A549 (cell line): ENCODE measurements around the gene SBF2.

Experiments
- CHD2 ChIP-seq: fragments of 150-350 bp; IDR thresholded peaks from 2 replicates; pipeline ENCODE4 v1.6.1; 2014; ENCODE audit warnings: low read length; ENCODE audit not compliant: partially characterized antibody
- ESRRA ChIP-seq: fragments of 150-350 bp; IDR thresholded peaks from 2 replicates; pipeline ENCODE4 v1.6.1; 2014; ENCODE audit warnings: mild to moderate bottlenecking, low read length, borderline replicate concordance
- KDM1A ChIP-seq: fragments of 200-600 bp; sonication (generic); IDR thresholded peaks from 2 replicates; pipeline ENCODE4 v1.6.1; 2016; ENCODE audit warnings: low read depth, mild to moderate bottlenecking
- MAZ ChIP-seq: fragments of 150-350 bp; IDR thresholded peaks from 2 replicates; pipeline ENCODE4 v1.6.1; 2014; ENCODE audit warnings: antibody characterized with exemption, low read depth, low read length, borderline replicate concordance
- MYC ChIP-seq: IDR thresholded peaks from 2 replicates; pipeline ENCODE4 v1.6.1; 2012; ENCODE audit warnings: mild to moderate bottlenecking, inconsistent platforms, low read length, improper control_type of control experiment, borderline replicate concordance
- NR3C1 ChIP-seq: fragments of >200 bp; sonication (Bioruptor Twin); formaldehyde crosslinking; IDR thresholded peaks from 3 replicates; pipeline ENCODE4 v1.6.1; 2017
- POLR2A ChIP-seq: IDR thresholded peaks from 2 replicates; pipeline ENCODE4 v1.6.1; 2012; ENCODE audit warnings: mild to moderate bottlenecking, low read length
- TF ChIP-seq, protein P1 (sequence below): fragments of >200 bp; sonication (Bioruptor Twin); formaldehyde crosslinking; IDR thresholded peaks from 3 replicates; pipeline ENCODE4 v1.6.1; 2016
- TF ChIP-seq, protein P2 (sequence below): fragments of 200-600 bp; sonication (generic); IDR thresholded peaks from 2 replicates; pipeline ENCODE4 v1.6.1; 2016; ENCODE audit warnings: antibody characterized with exemption, mild to moderate bottlenecking, moderate library complexity
- TF ChIP-seq, protein P3 (sequence below): IDR thresholded peaks from 2 replicates; pipeline ENCODE4 v1.6.1; 2012
- TF ChIP-seq, protein P4 (sequence below): fragments of >200 bp; sonication (Bioruptor Twin); formaldehyde crosslinking; IDR thresholded peaks from 3 replicates; pipeline ENCODE4 v1.5.1; 2016

DNA sequence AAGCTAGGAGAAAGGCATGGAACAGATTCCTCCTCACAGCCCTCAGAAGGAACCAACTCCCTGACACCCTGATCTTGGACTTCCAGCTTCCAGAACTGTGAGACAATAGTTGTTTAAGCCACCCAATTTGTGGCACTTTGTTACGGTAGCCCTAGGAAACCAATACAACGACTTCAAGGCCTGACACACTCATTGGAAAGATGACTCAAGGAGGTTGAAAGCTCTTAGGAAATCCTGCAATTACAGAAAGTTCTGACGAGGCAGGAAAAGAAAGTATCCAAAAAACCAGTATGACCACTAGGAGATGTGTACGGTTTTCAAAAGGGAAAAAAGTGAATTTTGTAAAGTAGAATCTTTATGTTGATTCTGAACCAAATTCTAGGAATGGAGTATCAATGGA, 468.7 kb downstream of the SBF2 start:
- TF ChIP-seq, protein P1, sequence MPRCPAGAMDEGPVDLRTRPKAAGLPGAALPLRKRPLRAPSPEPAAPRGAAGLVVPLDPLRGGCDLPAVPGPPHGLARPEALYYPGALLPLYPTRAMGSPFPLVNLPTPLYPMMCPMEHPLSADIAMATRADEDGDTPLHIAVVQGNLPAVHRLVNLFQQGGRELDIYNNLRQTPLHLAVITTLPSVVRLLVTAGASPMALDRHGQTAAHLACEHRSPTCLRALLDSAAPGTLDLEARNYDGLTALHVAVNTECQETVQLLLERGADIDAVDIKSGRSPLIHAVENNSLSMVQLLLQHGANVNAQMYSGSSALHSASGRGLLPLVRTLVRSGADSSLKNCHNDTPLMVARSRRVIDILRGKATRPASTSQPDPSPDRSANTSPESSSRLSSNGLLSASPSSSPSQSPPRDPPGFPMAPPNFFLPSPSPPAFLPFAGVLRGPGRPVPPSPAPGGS, result no peak
- TF ChIP-seq, protein P2, sequence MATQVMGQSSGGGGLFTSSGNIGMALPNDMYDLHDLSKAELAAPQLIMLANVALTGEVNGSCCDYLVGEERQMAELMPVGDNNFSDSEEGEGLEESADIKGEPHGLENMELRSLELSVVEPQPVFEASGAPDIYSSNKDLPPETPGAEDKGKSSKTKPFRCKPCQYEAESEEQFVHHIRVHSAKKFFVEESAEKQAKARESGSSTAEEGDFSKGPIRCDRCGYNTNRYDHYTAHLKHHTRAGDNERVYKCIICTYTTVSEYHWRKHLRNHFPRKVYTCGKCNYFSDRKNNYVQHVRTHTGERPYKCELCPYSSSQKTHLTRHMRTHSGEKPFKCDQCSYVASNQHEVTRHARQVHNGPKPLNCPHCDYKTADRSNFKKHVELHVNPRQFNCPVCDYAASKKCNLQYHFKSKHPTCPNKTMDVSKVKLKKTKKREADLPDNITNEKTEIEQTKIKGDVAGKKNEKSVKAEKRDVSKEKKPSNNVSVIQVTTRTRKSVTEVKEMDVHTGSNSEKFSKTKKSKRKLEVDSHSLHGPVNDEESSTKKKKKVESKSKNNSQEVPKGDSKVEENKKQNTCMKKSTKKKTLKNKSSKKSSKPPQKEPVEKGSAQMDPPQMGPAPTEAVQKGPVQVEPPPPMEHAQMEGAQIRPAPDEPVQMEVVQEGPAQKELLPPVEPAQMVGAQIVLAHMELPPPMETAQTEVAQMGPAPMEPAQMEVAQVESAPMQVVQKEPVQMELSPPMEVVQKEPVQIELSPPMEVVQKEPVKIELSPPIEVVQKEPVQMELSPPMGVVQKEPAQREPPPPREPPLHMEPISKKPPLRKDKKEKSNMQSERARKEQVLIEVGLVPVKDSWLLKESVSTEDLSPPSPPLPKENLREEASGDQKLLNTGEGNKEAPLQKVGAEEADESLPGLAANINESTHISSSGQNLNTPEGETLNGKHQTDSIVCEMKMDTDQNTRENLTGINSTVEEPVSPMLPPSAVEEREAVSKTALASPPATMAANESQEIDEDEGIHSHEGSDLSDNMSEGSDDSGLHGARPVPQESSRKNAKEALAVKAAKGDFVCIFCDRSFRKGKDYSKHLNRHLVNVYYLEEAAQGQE, result no peak
- no peak for TF ChIP-seq KDM1A
- no peak for TF ChIP-seq MAZ
- TF ChIP-seq MYC, result no peak
- TF ChIP-seq, protein P3, sequence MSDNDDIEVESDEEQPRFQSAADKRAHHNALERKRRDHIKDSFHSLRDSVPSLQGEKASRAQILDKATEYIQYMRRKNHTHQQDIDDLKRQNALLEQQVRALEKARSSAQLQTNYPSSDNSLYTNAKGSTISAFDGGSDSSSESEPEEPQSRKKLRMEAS, result no peak
- no peak for TF ChIP-seq CHD2
- no peak for TF ChIP-seq NR3C1
- no peak for TF ChIP-seq POLR2A
- no peak for TF ChIP-seq ESRRA
- TF ChIP-seq, protein P4, sequence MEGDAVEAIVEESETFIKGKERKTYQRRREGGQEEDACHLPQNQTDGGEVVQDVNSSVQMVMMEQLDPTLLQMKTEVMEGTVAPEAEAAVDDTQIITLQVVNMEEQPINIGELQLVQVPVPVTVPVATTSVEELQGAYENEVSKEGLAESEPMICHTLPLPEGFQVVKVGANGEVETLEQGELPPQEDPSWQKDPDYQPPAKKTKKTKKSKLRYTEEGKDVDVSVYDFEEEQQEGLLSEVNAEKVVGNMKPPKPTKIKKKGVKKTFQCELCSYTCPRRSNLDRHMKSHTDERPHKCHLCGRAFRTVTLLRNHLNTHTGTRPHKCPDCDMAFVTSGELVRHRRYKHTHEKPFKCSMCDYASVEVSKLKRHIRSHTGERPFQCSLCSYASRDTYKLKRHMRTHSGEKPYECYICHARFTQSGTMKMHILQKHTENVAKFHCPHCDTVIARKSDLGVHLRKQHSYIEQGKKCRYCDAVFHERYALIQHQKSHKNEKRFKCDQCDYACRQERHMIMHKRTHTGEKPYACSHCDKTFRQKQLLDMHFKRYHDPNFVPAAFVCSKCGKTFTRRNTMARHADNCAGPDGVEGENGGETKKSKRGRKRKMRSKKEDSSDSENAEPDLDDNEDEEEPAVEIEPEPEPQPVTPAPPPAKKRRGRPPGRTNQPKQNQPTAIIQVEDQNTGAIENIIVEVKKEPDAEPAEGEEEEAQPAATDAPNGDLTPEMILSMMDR, result no peak
